Thyroid gland (tissue), 4 donors: Measurements from ENCODE around the gene ADAMTS2.

Experiments
- CTCF ChIP-seq, 6 experiments: fragments of 200-600 bp in 3 of 6; fragments of 450-650 bp in 3 of 6; sonication (generic) in 3 of 6; IDR thresholded peaks; one replicate each; pipeline ENCODE4 v1.5.1; 2016 to 2019; ENCODE audit warnings: antibody characterized with exemption in 6 of 6, mild to moderate bottlenecking in 2 of 6, inconsistent platforms in 1 of 6, moderate library complexity in 1 of 6
- POLR2A ChIP-seq, 2 donors: fragments of 450-650 bp; IDR thresholded peaks; one replicate each; pipeline ENCODE4 v1.6.1; 2017; ENCODE audit warnings: antibody characterized with exemption in 2 of 2, mild to moderate bottlenecking in 2 of 2, moderate library complexity in 1 of 2

- no peak for TF ChIP-seq CTCF (IDR thresholded peaks at IDR 0.05)
- TF ChIP-seq POLR2A (IDR thresholded peaks at IDR 0.05): no peak
Observed at GRCh38 chr5:179289756-179290385, 55.4 kb downstream of the ADAMTS2 start.
